Stimulated activated CD8-positive, alpha-beta memory T cell treated with anti-CD3 and anti-CD28 coated beads, Interleukin-7, amount 100 ng/mL, for 4 hours (primary cell): Measurements from ENCODE around the gene GRAMD1B.

Experiments
- DNase-seq, 2 donors: peaks; one replicate each; pipeline ENCODE4 v3.0.0-alpha.2; 2020; ENCODE audit warnings: low read depth in 2 of 2

The GRAMD1B gene

DNA sequence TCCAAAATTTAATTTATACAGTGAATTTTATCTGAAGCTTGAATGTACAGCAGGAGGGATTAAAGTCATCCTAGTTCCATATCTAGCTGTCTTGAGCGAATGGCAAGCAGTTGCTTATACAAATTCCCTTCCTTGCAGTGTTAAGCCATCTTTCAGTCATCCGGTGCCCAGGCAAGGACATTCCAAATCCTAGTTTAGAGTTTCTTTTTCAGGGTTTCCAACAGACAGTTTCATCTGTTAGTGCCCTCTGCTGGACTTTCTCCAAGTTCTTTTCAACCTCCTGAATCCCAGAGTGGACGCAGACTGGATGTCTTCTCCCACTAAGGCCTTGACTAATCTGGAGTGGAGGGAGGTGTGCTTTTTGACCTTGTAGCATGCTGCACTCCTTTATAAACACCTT is 45.4 kb downstream of the GRAMD1B start:
- DNase-seq: no peak

DNA sequence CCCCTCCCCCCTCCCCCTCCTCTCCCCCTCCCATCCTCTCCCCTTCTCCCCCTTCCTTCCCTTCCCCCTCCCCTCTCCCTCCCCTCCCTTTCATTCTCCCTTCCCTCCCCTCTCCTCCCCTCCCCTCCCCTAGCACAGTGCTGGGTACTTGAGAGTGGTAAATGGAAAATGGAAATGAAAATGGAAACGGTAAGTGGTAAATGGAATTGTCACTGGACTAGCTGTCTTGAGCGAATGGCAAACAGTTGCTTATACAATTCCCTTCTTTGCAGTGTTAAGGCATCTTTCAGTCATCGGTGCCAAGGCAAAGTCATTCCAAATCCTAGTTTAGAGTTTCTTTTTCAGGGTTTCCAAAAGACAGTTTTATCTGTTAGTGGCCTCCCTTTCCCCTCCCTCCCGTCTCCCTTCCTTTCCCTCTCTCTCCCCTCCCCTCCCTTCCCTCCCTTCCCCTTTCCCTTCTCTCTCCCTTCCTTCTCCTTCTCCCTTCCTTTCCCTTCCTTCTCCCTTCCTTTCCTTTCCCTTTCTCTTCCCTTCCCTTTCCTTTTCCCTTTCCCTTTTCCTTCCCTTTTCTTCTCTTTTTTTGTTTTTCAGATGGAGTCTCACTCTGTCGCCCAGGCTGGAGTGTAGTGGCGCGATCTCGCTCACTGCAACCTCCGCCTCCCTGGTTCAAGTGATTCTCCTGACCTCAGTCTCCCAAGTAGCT is 47.3 kb downstream of the GRAMD1B start:
- no peak for DNase-seq

DNA sequence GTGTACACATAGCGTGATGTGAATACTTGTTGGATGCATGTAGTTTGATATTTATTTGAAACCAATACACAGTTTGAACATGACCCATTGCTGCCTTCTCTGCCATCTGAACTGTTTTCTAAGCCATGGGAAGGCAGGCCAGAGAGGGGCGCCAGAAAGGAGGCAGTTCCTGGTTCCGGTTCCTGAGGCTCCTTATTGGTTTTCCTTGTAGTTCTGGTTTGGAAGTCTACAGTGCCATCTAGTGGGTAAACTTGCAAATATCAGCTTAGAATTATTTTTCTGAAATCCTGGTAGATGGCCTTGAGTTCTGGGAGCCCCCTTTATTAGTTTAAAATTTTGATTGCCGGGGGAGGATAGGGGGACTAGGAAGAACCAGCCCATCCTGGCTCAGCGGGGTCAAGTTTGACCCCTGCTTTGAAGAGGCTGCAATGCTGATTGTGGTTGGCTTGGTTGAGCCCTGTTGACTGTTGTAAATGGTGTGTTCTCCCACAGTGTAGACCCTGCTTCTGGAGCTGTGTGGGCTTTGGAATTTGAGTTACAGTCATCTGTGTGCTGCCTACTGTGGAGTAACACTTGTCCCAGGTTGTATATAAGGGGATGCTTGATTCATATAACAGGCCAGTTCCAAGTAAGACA is 48.4 kb downstream of the GRAMD1B start:
- no peak for DNase-seq

DNA sequence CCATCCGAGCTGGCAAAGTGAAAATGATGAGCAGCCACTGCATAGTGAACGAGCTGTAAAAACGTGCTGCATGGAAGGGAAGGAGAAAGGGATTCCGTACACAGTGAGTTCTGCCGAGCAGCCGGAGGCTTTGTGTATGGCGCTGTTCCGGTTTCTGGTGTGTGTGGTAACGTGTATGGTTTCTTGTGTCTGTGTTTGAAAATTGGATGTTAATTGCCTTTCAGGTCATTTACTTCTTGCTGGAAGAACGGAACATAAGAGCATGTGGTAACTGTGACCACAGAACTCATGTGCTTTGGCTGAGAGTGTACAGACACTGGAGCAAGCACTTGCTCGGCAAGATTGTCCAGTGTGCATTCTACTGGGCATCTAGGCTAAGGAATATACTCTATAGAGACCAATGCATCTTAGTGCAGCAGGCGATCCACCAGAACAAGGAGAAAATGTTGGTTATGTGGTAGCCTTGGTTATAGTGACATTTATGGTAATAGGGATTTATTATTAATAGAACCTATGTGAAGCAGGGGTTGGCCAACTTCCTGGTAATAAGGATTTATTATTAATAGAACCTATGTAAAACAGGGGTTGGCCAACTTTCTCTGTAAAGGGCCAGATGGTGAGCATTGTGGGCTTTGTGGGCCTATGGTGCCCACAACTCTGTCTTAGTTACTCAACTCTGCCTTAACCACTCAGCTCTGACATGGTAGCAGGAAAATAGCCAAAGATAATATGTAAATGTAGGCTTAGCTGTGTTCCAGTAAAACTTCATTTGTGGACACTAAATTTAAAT is 49.2 kb downstream of the GRAMD1B start:
- DNase-seq: no peak

GRCh38 chr11:123480290-123480815 is 50.3 kb downstream of the GRAMD1B start:
- DNase-seq: no peak

DNA sequence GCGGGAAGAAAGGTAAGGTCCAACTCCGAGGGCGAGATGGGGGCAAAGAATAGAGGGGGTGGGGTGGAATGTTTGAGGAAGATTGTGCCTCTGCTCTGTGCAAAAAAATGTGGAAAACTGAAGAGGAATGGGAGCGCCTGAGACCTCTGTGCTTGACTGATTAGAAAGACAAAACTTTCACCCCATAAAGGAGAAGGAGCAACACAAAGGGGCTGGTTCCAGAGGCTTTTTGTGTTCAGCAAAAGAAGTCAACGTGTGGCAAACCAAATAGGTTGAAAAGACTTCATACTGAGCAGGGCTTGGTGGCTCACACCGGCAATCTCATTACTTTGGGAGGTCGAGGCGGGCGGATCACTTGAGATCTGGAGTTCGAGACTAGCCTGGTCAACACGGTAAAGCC is 50.8 kb downstream of the GRAMD1B start:
- DNase-seq: no peak

DNA sequence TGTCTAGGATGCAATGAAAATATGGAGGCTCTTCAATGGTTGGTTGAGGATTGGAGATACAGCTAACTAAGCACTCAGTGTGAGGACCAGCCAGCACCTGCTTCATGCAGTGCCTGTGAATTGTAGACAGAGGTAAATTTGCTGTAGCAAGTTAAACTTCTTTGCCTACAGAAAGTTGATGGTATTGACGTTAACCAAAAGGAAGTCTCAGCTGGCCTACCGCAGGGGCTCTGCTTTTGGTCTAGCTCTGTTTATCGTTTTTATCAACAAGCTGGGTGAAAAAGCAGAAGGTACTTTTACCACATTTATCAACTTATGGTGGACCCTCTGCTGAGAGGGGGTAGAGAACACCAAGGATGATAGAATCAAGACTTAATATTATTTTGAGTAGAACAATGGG is 51.6 kb downstream of the GRAMD1B start:
- no peak for DNase-seq

DNA sequence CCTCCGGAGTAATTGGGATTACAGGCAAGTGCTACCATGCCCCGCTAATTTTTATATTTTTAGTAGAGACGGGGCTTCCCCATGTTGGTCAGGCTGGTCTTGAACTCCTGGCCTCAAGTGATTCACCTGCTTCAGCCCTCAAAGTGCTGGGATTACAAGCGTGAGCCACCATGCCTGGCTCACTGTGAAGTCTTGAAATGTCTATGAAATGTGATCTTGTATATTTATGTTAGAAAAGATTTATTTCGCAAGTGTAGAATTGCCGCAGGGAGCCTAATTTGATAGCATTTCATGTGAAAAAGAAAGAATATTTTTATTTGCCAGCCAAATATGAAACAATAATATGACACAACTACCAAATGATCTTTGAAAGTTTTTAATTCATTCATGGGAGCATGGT is 52.1 kb downstream of the GRAMD1B start:
- no peak for DNase-seq

GRCh38 chr11:123483058-123483457 is 53.0 kb downstream of the GRAMD1B start:
- DNase-seq: no peak

DNA sequence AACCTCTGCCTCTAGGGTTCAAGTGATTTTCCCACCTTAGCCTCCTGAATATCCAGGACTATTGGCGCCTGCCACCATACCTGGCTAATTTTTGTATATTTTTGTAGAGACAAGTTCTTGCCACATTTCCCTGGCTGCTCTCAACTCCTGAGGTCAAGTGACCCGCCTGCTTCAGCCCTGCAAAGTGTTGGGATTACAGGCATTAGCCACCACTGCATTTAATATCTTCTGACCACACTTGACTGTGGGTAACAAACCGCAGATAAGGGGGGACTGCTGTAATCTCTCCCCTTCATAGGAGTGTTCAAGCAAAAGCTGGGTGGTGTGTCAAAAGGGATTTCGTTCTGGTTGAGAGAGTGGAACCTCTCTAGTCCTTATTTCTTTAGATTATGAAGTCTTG is 53.4 kb downstream of the GRAMD1B start:
- no peak for DNase-seq

- DNase-seq: no peak
Measured at GRCh38 chr11:123484448-123484847, 54.4 kb downstream of the GRAMD1B start.

- no peak for DNase-seq
Measured at GRCh38 chr11:123487157-123487744, 57.2 kb downstream of the GRAMD1B start.

DNA sequence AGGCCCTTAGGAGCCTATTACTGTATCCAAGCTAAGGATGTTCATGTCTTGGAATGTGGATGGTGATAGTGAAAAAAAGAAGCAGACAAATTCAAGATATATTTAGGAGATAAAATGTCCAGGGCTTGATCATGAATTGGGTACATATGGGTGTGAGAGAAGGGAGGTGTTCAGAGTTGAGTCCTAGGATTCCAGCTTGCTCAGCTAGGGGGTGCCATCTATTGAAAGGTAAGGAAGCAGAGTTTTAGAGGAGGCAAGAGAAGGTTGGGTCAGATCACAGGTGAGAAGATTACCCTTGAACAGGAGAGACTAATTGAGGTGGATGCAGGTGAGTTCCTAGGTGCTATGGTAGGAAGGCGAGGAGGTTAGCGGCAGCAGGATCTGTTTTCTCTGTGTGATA is 60.5 kb downstream of the GRAMD1B start:
- no peak for DNase-seq

DNA sequence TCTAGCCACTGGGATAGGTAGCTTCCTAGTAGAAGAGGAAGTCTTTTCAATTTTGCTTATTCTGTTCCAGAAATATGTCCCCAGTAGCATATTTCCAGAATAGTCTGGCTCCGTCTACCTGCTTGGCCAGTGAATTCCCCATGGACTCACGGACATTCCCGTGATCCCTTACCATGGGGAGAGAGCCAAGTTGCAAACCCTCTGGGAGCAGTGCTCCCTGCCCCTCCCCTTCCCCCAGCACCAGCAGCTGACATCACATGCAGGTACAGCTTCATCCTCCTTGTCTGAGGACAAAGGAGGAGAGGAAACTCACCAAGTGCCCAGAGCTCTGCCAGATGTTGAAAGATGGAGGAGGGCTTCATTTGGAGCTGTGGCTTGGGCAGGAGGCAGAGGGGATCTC is 61.2 kb downstream of the GRAMD1B start:
- DNase-seq: no peak

DNA sequence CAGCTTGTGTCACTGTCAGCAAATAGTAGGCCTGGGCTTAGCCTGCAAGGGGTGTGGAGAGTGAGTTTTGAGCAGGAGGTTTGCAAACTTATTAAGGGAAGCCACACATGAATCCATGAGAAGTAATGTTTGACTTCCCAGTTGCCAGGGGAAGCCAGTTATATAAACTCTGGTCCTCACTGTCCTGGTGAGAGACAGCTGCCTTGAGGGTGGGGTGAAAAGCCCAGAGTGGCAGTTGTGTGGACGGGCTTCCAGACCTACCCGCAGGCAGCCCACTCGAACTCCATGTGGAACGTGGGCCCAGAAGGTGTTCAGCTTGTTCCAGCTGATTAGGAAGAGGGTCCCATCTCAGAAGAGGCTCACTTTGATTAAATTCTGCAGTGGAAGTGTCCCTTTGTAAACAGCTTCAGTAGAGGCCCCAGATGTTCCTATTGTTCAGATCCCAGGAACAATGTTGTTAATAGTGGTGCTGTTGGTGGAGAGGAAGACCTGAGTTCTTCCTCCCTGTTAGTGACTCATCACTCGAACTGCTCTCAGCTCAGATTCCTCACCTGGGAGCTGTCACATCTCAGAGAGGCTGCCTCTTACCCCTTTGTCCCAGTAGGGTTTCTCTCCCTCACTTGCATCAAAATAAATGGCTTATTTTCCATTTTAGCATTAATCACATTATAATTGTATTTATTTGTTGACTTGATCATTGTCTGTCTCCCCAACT is 63.4 kb downstream of the GRAMD1B start:
- DNase-seq: no peak

DNA sequence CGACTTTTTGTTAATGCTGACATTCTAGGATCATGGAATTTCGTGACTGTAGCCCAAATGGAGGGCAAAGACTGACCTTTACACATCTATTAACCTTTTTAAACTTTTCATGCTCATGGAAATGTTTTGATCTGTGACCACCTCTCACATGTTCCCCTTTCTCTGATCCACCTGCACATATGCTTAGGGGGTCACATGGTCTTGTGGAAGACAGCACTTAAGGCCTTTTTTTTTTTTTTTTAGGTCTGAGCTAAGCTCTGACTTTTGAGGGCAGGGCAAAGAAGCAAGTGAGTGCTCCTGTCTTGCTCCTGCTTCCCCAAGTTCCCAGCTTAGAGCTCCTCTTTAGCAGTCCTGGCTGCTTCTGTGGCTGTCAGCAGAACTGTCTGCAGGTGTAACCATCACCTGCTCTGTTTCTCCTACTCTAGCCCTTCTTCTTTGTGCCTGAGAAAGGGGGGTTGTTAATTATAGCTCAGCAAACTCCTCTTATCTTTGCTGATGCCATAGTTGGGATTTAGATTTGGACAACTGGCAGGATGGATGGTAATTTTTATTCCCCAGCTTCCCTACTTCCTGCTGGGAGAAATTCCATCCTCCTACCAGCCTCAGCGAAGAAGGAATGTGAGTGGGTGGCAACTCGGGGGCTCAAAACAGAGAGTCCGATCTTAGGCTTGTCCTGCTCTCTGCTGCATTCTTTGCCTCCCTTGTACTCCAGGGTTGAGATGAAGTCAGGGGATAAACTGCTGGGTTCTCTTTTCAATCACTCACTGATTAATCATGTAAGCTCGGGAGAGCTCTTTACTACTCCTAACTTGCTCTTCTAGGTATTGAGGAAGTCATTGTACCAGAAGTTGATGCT is 64.4 kb downstream of the GRAMD1B start:
- no peak for DNase-seq

DNA sequence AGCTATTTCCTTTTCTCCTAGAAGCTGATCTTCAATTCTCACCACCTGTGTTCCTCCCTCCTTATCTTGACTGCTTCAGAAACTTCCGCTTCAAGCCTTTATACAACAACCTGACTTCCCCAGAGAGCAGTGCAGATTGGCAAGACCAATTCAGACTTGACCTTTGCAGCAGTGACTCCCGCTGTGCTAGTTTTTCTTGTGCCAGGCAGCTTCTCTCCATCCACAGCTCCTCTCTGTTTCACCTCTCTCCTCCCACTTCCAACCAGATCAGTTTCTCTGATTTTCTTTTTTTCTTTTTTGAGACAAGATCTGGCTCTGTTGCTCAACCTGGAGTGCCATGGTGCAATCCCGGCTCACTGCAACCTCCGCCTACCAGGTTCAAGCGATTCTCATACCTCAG is 74.3 kb downstream of the GRAMD1B start:
- no peak for DNase-seq

- no peak for DNase-seq
Measured at GRCh38 chr11:123505546-123506299, 75.7 kb downstream of the GRAMD1B start.

DNA sequence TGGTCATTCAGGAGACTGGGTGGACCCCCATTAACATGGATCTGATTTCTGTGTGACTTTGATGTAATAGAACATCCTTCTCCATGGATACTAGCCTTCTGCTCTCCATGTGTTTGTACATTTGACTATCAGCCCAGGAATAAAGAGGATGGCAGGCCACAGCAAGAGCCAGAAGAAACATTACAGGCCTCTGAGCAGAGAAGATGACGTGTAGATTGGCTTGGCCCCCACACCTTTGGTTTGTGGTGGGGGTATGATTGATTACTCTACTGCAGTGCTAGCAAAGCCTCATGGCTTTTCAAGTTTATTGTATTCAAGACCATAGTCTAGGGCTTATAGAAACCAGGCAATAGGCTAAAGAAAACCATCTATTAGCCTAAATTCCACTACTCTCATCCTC is 77.0 kb downstream of the GRAMD1B start:
- DNase-seq: no peak
